ENCODE measurements around the gene TTC7B.

The TTC7B gene

DNA sequence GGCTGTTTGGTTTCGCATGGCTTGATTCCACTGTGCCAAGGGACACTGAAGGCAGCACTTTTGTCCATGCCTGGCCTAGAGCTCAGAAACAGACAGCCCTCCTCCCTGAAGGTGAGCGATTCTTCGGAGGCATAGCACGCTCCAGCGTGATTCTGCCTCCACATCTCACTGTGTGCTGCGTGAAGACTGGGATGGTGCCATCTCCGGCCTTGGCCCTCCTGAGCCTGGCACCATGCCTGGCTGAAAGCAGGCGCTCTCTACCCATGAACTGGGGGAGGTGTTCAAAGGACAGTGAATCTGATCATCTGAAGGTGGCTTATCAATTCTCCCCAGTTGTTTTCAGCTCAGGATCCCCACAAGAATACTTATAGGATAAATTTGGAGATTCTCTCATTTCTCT lies 187.4 kb downstream of the TTC7B start:
- H3K27me3 Mint-ChIP-seq (ENCODE audit: low read depth), result no peaks in the 10 kb centered on the region
- no peak overlapping the region for H3K4me3 Mint-ChIP-seq
- H3K9me3 Mint-ChIP-seq, result no peaks in the 10 kb centered on the region
- TF ChIP-seq, protein P1, sequence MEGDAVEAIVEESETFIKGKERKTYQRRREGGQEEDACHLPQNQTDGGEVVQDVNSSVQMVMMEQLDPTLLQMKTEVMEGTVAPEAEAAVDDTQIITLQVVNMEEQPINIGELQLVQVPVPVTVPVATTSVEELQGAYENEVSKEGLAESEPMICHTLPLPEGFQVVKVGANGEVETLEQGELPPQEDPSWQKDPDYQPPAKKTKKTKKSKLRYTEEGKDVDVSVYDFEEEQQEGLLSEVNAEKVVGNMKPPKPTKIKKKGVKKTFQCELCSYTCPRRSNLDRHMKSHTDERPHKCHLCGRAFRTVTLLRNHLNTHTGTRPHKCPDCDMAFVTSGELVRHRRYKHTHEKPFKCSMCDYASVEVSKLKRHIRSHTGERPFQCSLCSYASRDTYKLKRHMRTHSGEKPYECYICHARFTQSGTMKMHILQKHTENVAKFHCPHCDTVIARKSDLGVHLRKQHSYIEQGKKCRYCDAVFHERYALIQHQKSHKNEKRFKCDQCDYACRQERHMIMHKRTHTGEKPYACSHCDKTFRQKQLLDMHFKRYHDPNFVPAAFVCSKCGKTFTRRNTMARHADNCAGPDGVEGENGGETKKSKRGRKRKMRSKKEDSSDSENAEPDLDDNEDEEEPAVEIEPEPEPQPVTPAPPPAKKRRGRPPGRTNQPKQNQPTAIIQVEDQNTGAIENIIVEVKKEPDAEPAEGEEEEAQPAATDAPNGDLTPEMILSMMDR (IDR thresholded peaks at IDR 0.05; ENCODE audit: unreplicated experiment in 3 of 3), result no peak
- H3K27ac Mint-ChIP-seq, result no peak overlapping the region
- peaks cover 8% of the 10 kb centered on the region for H3K36me3 Mint-ChIP-seq (ENCODE audit: low read depth)
- H3K4me1 Mint-ChIP-seq, result peaks cover 57% of the 10 kb centered on the region

DNA sequence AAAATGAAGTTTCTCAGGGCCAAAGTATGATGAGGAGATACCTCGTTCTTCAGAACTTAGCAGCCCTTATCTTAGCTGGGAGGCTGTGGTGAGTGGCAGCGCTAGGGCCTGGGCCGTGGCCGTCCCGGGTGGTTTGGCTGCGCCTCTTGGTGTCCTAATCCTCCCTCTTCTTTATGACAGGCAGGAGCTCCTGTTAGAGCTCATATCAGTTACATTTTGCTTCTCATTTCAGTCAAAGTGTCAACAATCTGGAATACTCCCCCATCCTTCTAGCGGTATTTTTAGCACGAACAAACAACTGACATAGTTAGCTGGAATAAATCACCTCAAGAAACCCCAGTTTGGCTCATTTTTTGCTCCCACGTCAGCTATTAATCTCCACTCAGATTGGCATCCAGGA lies 188.8 kb downstream of the TTC7B start:
- TF ChIP-seq, protein P1 (IDR thresholded peaks at IDR 0.05; ENCODE audit: unreplicated experiment in 3 of 3), result no peak
- Mint-ChIP-seq H3K36me3 (ENCODE audit: low read depth) (peaks cover 9% of the 10 kb centered on the region), H3K4me3 (peak overlapping the region in 1 of 3 experiments; percentile 2), H3K9me3 (no peaks in the 10 kb centered on the region), H3K27ac (peak overlapping the region; percentile 37 to 88 (median 66)), H3K27me3 (ENCODE audit: low read depth) (no peaks in the 10 kb centered on the region), H3K4me1 (peaks cover 62% of the 10 kb centered on the region)

DNA sequence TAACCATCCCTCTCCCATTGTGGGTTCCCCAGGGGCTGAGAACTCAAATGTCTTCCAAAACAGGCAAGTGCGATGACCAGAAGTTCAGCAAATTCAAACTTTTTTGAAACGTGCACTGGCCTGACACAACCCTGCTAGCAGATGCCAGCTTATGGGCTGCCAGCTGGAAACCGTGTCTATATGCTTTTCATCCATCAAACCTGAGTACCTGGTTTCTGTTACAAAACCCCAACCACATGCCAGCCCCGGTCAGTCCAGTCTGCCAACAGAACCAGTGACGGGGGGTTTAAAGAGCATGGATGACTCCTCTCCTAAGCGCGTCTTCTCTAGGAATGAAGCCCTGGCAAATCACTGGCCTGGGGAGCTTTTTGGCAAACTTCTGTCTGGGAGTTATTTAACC lies 189.7 kb downstream of the TTC7B start:
- no peak overlapping the region for H3K4me3 Mint-ChIP-seq
- H3K36me3 Mint-ChIP-seq (ENCODE audit: low read depth), result peaks cover 12% of the 10 kb centered on the region
- H3K9me3 Mint-ChIP-seq, result no peaks in the 10 kb centered on the region
- no peaks in the 10 kb centered on the region for H3K27me3 Mint-ChIP-seq (ENCODE audit: low read depth)
- peak overlapping the region in 1 of 3 experiments; percentile 27 for H3K27ac Mint-ChIP-seq
- TF ChIP-seq, protein P1 (IDR thresholded peaks at IDR 0.05; ENCODE audit: unreplicated experiment in 3 of 3), result no peak
- H3K4me1 Mint-ChIP-seq, result peaks cover 66% of the 10 kb centered on the region

DNA sequence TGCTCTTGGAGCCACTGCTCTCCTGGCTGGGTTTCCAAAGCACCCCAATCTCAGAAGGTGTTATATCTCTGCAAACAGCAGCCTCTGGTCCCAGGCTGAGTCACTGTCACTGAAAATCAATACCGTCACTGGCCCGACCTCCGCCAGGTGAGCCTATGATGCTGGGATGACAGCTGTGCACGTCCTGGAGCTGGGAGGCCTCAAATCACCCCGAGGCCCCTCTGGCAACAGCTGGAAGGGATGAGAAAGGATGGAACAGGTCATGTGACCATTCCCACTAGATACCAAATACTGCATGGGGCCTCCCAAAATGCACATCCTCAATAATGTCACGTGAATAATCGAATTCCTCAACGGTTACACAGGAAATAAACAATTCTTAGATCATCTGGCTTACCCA lies 190.8 kb downstream of the TTC7B start:
- H3K27ac Mint-ChIP-seq, result peak overlapping the region; percentile 54 to 83 (median 72)
- no peaks in the 10 kb centered on the region for H3K27me3 Mint-ChIP-seq (ENCODE audit: low read depth)
- no peak overlapping the region for H3K4me3 Mint-ChIP-seq
- peaks cover 66% of the 10 kb centered on the region for H3K4me1 Mint-ChIP-seq
- H3K9me3 Mint-ChIP-seq, result no peaks in the 10 kb centered on the region
- TF ChIP-seq, protein P1 (IDR thresholded peaks at IDR 0.05; ENCODE audit: unreplicated experiment in 3 of 3), result no peak
- H3K36me3 Mint-ChIP-seq (ENCODE audit: low read depth), result peaks cover 17% of the 10 kb centered on the region

DNA sequence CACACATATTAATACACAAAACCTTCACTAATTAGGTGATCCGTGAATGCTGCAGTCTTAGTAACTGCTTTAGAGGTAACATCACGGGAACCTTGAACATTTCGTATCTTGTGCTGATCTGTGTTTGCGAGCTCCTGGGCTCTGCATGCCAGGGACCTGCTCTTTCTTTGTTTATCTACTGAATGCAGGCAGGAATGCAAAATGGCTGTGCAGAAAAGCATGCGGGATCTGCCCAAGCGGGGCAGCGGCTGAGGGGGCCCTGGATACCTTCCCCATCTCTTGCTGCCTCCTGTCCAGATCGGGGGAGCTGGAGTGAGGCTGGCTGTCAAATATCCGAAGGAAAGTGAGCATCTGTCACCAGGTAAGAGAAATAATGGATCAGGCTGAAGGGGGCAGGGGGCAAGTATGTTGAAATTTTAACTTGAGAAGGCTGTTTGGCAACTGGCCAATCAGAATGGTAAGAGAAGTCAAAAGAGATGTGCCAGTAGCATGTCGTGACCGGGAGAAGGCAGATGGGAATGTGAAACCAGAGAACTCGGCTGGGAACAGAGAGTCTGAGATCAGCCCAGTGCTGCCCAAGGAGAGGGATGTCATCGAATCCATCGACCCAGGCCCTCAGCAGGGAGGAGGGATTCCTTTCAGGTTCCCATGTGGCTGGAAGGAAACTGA lies 191.4 kb downstream of the TTC7B start:
- no peaks in the 10 kb centered on the region for H3K27me3 Mint-ChIP-seq (ENCODE audit: low read depth)
- H3K36me3 Mint-ChIP-seq (ENCODE audit: low read depth), result peaks cover 21% of the 10 kb centered on the region
- H3K4me1 Mint-ChIP-seq, result peaks cover 62% of the 10 kb centered on the region
- no peaks in the 10 kb centered on the region for H3K9me3 Mint-ChIP-seq
- TF ChIP-seq, protein P1 (IDR thresholded peaks at IDR 0.05; ENCODE audit: unreplicated experiment in 3 of 3), result no peak
- peak overlapping the region; percentile 72 to 83 (median 76) for H3K27ac Mint-ChIP-seq
- peak overlapping the region; percentile 31 to 39 (median 34) for H3K4me3 Mint-ChIP-seq

DNA sequence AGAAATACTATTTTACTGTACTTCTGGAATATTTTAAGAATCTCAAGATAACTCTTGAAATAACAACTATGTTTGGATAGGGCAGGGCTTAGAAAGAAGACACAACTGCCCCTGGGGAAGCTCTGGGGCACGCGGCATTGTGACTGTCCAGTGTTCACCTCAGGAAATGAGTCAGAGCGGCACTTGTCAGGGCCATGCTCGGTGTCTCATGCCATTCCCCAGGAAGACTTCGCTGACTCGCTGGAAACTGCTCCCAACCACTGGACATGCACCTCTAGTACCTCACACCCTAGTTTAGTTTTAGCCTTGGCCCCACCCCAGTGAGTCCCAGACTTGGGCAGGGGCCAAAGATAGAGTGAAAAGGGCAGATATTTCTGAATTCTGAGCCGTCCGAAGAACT lies 192.0 kb downstream of the TTC7B start:
- H3K4me1 Mint-ChIP-seq, result peaks cover 58% of the 10 kb centered on the region

More for the DNA sequence above, 192.0 kb downstream of the TTC7B start:
- H3K9me3 Mint-ChIP-seq, result no peaks in the 10 kb centered on the region
- no peak overlapping the region for H3K4me3 Mint-ChIP-seq
- H3K27me3 Mint-ChIP-seq (ENCODE audit: low read depth), result no peaks in the 10 kb centered on the region
- TF ChIP-seq, protein P1 (IDR thresholded peaks at IDR 0.05; ENCODE audit: unreplicated experiment in 3 of 3), result no peak
- peaks cover 22% of the 10 kb centered on the region for H3K36me3 Mint-ChIP-seq (ENCODE audit: low read depth)
- H3K27ac Mint-ChIP-seq, result peak overlapping the region; percentile 72 to 83 (median 76)

Data from nephron (organoid).